Osteoblast (primary cell): Measurements from ENCODE around the gene FDX2. TPM values are rescaled to one million over a fixed set of nuclear protein-coding genes. Genes with fewer than 3 reads are reported as not detected.

ENCODE experiments used
- DNase-seq: peaks from one replicate; pipeline ENCODE4 v3.0.0; 2011; ENCODE audit warnings: low spot score, mixed read lengths; ENCODE audit not compliant: insufficient read length; ENCODE audit errors: missing footprints
- H2AFZ ChIP-seq: 2 replicates; pipeline ENCODE4 v1.6.0; 2011; ENCODE audit warnings: mild to moderate bottlenecking, low read length
- H3K27ac ChIP-seq: 2 replicates; pipeline ENCODE4 v1.5.1; 2011; ENCODE audit warnings: mild to moderate bottlenecking, low read depth, low read length, moderate library complexity
- H3K27me3 ChIP-seq: 2 replicates; pipeline ENCODE4 v1.6.0; 2012; ENCODE audit warnings: mild to moderate bottlenecking, control low read depth, inconsistent platforms, low read length, moderate library complexity; ENCODE audit not compliant: insufficient read depth
- H3K36me3 ChIP-seq: 2 replicates; pipeline ENCODE4 v1.5.1; 2011; ENCODE audit warnings: mild to moderate bottlenecking, low read length, control low read depth, moderate library complexity; ENCODE audit not compliant: insufficient read depth
- H3K4me1 ChIP-seq: 2 replicates; pipeline ENCODE4 v1.5.1; 2011; ENCODE audit warnings: mild to moderate bottlenecking, low read length, control low read depth, moderate library complexity; ENCODE audit not compliant: insufficient read depth
- H3K4me2 ChIP-seq: 2 replicates; pipeline ENCODE4 v1.6.0; 2011; ENCODE audit warnings: mild to moderate bottlenecking, low read length; ENCODE audit not compliant: insufficient read depth
- H3K4me3 ChIP-seq: fragments of 200-600 bp; sonication (generic); 3 replicates; pipeline ENCODE4 v1.5.1; 2012; ENCODE audit warnings: mild to moderate bottlenecking, low read length, inconsistent platforms; ENCODE audit not compliant: insufficient read depth
- H3K79me2 ChIP-seq: 2 replicates; pipeline ENCODE4 v1.6.0; 2012; ENCODE audit warnings: mild to moderate bottlenecking, low read length, control low read depth, inconsistent platforms; ENCODE audit not compliant: insufficient read depth
- H3K9me3 ChIP-seq: 2 replicates; pipeline ENCODE4 v1.5.1; 2011; ENCODE audit warnings: low read depth, low read length, control low read depth
- H4K20me1 ChIP-seq: 2 replicates; pipeline ENCODE4 v1.6.0; 2012; ENCODE audit warnings: mild to moderate bottlenecking, low read length, control low read depth; ENCODE audit not compliant: insufficient read depth
- CTCF ChIP-seq: IDR thresholded peaks from 2 replicates; pipeline ENCODE4 v1.5.1; 2011; ENCODE audit warnings: mild to moderate bottlenecking, low read depth, low read length, moderate library complexity; ENCODE audit errors: extremely low read depth
- total RNA-seq: library from RNA; depleted of rRNA; stranded (reverse); fragments of >200 nt; gene quantifications from 2 replicates; pipeline ENCODE4 v1.2.3, GENCODE V29; 2012

The FDX2 gene
- total RNA-seq, 1 donor: 17.7 TPM

GRCh38 chr19:10328558-10329429, 13.0 kb upstream of the FDX2 start:
- peaks cover 57% of the 10 kb centered on the region for H3K36me3 ChIP-seq
- H3K9me3 ChIP-seq: no peaks in the 10 kb centered on the region
- no peak overlapping the region for H3K4me3 ChIP-seq
- peak; percentile 71 for DNase-seq
- no peak for TF ChIP-seq CTCF
- H3K79me2 ChIP-seq: peaks cover 52% of the 10 kb centered on the region
- peaks cover 38% of the 10 kb centered on the region for H4K20me1 ChIP-seq
- H3K27ac ChIP-seq: no peak overlapping the region
- no peak overlapping the region for H3K4me2 ChIP-seq
- no peaks in the 10 kb centered on the region for H3K27me3 ChIP-seq
- H3K4me1 ChIP-seq: peaks cover 14% of the 10 kb centered on the region
- H2AFZ ChIP-seq: no peak overlapping the region

- H4K20me1 ChIP-seq: peaks cover 38% of the 10 kb centered on the region
- TF ChIP-seq CTCF: no peak
- peaks cover 45% of the 10 kb centered on the region for H3K79me2 ChIP-seq
These were observed 12.0 kb upstream of the FDX2 start for GRCh38 chr19:10327793-10328192.

GRCh38 chr19:10325732-10326131, 9.9 kb upstream of the FDX2 start:
- H3K27ac ChIP-seq: no peak overlapping the region
- no peak overlapping the region for H3K4me3 ChIP-seq
- no peaks in the 10 kb centered on the region for H3K27me3 ChIP-seq
- no peak overlapping the region for H3K4me2 ChIP-seq
- H3K4me1 ChIP-seq: no peaks in the 10 kb centered on the region
- H4K20me1 ChIP-seq: peaks cover 25% of the 10 kb centered on the region
- H3K9me3 ChIP-seq: no peaks in the 10 kb centered on the region
- no peak overlapping the region for H2AFZ ChIP-seq
- H3K79me2 ChIP-seq: peaks cover 27% of the 10 kb centered on the region
- H3K36me3 ChIP-seq: peaks cover 82% of the 10 kb centered on the region
- no peak for TF ChIP-seq CTCF
- DNase-seq: no peak

More at GRCh38 chr19:10327793-10328192, 12.0 kb upstream of the FDX2 start:
- Histone ChIP-seq H3K4me1 (peaks cover 12% of the 10 kb centered on the region), H3K36me3 (peaks cover 63% of the 10 kb centered on the region), H3K4me2 (no peak overlapping the region), H3K27ac (no peak overlapping the region), H3K27me3 (no peaks in the 10 kb centered on the region), H3K4me3 (no peak overlapping the region), H3K9me3 (no peaks in the 10 kb centered on the region), H2AFZ (no peak overlapping the region)
- peak; percentile 39 for DNase-seq

- Histone ChIP-seq H3K9me3 (no peaks in the 10 kb centered on the region), H3K4me2 (no peak overlapping the region), H3K27ac (no peak overlapping the region), H2AFZ (no peak overlapping the region), H3K36me3 (peaks cover 72% of the 10 kb centered on the region), H3K4me1 (no peaks in the 10 kb centered on the region), H4K20me1 (peaks cover 5% of the 10 kb centered on the region), H3K4me3 (no peak overlapping the region), H3K27me3 (no peaks in the 10 kb centered on the region), H3K79me2 (peaks cover 2% of the 10 kb centered on the region)
- DNase-seq: peak; percentile 79
- TF ChIP-seq CTCF: no peak
These were observed 6.3 kb upstream of the FDX2 start for GRCh38 chr19:10321874-10322835.
